PC-3 (cell line): ENCODE data around the gene KRABD2.

Experiments
- ATAC-seq: fragments of 200-7000 bp; cut with Tn5 transposase; 2 replicates; pipeline ENCODE4 v1.9.1; 2020; ENCODE audit warnings: mild to moderate bottlenecking, moderate library complexity
- BruUV-seq: library from RNA; stranded (reverse); fragments of 400-500 nt; replicated peaks from 2 replicates; lab custom pipeline; 2021; lab: Mats Ljungman, UMichigan
- CTCF ChIA-PET: fragments of 300-600 bp; sonication (Branson Sonifier 250); formaldehyde crosslinking; loops from one replicate; lab custom pipeline; 2022; ENCODE audit warnings: antibody characterized with exemption; lab: Charles Lee
- POLR2A ChIA-PET: fragments of 300-600 bp; sonication (Branson Sonifier 250); formaldehyde crosslinking; loops from one replicate; lab custom pipeline; 2022; ENCODE audit warnings: antibody characterized with exemption; ENCODE audit not compliant: unreplicated experiment; lab: Charles Lee
- DNase-seq: peaks from one replicate; pipeline ENCODE4 v3.0.0-alpha.2; 2015
- H2AFZ ChIP-seq: fragments of 300-600 bp; sonication (generic); 2 replicates; pipeline ENCODE4 v1.6.0; 2016; ENCODE audit warnings: antibody characterized with exemption, low read length
- H3F3A ChIP-seq: fragments of 300-600 bp; sonication (generic); one replicate; pipeline ENCODE4 v1.6.0; 2017; ENCODE audit warnings: antibody characterized with exemption, low read length, control low read depth, mild to moderate bottlenecking; ENCODE audit not compliant: unreplicated experiment
- H3K27ac ChIP-seq: fragments of 300-600 bp; sonication (generic); 2 replicates; pipeline ENCODE4 v1.5.1; 2016; ENCODE audit warnings: mild to moderate bottlenecking, low read length
- H3K27me3 ChIP-seq: fragments of 300-600 bp; sonication (generic); 2 replicates; pipeline ENCODE4 v1.6.1; 2016; ENCODE audit warnings: low read length, mixed read lengths
- H3K36me3 ChIP-seq: fragments of 300-600 bp; sonication (generic); 2 replicates; pipeline ENCODE4 v1.6.1; 2016; ENCODE audit warnings: low read depth, mixed run types, low read length, mixed read lengths
- H3K4me1 ChIP-seq: fragments of 300-600 bp; sonication (generic); 2 replicates; pipeline ENCODE4 v1.5.1; 2016; ENCODE audit warnings: low read length; ENCODE audit not compliant: insufficient read depth
- H3K4me2 ChIP-seq: fragments of 300-600 bp; sonication (generic); 2 replicates; pipeline ENCODE4 v1.6.0; 2016; ENCODE audit warnings: low read length
- H3K4me3 ChIP-seq: fragments of 300-600 bp; sonication (generic); 2 replicates; pipeline ENCODE4 v1.5.1; 2016; ENCODE audit warnings: mild to moderate bottlenecking, low read length, mixed read lengths
- H3K79me2 ChIP-seq: fragments of 300-600 bp; sonication (generic); 2 replicates; pipeline ENCODE4 v1.6.1; 2017; ENCODE audit warnings: low read length, mixed read lengths
- H3K9ac ChIP-seq: fragments of 300-600 bp; sonication (generic); 2 replicates; pipeline ENCODE4 v1.6.0; 2016; ENCODE audit warnings: mild to moderate bottlenecking, low read length
- H3K9me2 ChIP-seq: fragments of 300-600 bp; sonication (generic); replicated peaks from 2 replicates; pipeline ENCODE4 v1.6.1; 2016; ENCODE audit warnings: mixed run types, low read length, mixed read lengths
- H3K9me3 ChIP-seq: fragments of 300-600 bp; sonication (generic); 2 replicates; pipeline ENCODE4 v1.6.1; 2016; ENCODE audit warnings: low read length, mixed read lengths
- H4K20me1 ChIP-seq: fragments of 300-600 bp; sonication (generic); 2 replicates; pipeline ENCODE4 v1.6.1; 2016; ENCODE audit warnings: low read length, mixed read lengths
- CTCF ChIP-seq: fragments of 300-600 bp; sonication (generic); conservative IDR thresholded peaks from 2 replicates; pipeline ENCODE4 v1.5.1; 2017; ENCODE audit warnings: antibody characterized with exemption, low read depth, mild to moderate bottlenecking, low read length
- EZH2 ChIP-seq: fragments of 300-600 bp; sonication (generic); IDR thresholded peaks from one replicate; pipeline ENCODE4 v1.6.1; 2017; ENCODE audit warnings: antibody characterized with exemption, mild to moderate bottlenecking, low read length; ENCODE audit not compliant: unreplicated experiment
- EZH2phosphoT487 ChIP-seq: fragments of 300-600 bp; sonication (generic); IDR thresholded peaks from 2 replicates; pipeline ENCODE4 v1.6.1; 2018; ENCODE audit warnings: mild to moderate bottlenecking, antibody characterized with exemption, low read length, borderline replicate concordance
- intact Hi-C: fragments of 100-400 bp; cut with micrococcal nuclease; formaldehyde crosslinking; loops from 2 replicates; pipeline ENCODE4 v1.9.0; 2023

KRABD2 gene

GRCh38 chr17:8420041-8420934, 43.8 kb upstream of the KRABD2 start:
- intact Hi-C loops = no loop called here
- Histone ChIP-seq H3K36me3 (no peaks in the 10 kb centered on the region), H3K4me1 (0 out of 2 replicates have a peak, but pooled peaks cover 5% of the 10 kb centered on the region), H2AFZ (no peak overlapping the region), H3K9me3 (no peaks in the 10 kb centered on the region), H3K4me2 (no peak overlapping the region), H3F3A (no peaks in the 10 kb centered on the region), H3K27me3 (no peaks in the 10 kb centered on the region), H3K79me2 (no peaks in the 10 kb centered on the region), H3K27ac (no peak overlapping the region), H3K9ac (no peak overlapping the region), H4K20me1 (no peaks in the 10 kb centered on the region), H3K9me2 (no peaks in the 10 kb centered on the region), H3K4me3 (no peak overlapping the region)
- ChIA-PET CTCF (interaction anchor here (1.4 kb wide), 1 partner anchor 10 kb away, joined by 4 read pairs; no protein-coding TSS in a partner anchor), POLR2A (interaction anchor here (0.6 kb wide), 1 partner anchor 40 kb away, joined by 3 read pairs; no protein-coding TSS in a partner anchor)
- BruUV-seq = no TSS peak
- peak; percentile 18; the same call in 1 of the 2 replicates for ATAC-seq
- DNase-seq = peak; percentile 16
- TF ChIP-seq EZH2phosphoT487 (no peak), EZH2 (no peak), CTCF (no peak)

- H3K4me3 ChIP-seq = no peak overlapping the region
- H3K9me2 ChIP-seq = no peaks in the 10 kb centered on the region
- TF ChIP-seq CTCF (no peak), EZH2phosphoT487 (no peak), EZH2 (no peak)
- DNase-seq (no peak), ATAC-seq (no peak)
- H3K4me1 ChIP-seq = no peaks in the 10 kb centered on the region
- no peak overlapping the region for H3K4me2 ChIP-seq
- H3K79me2 ChIP-seq = no peaks in the 10 kb centered on the region
- H3K9ac ChIP-seq = no peak overlapping the region
- H2AFZ ChIP-seq = no peak overlapping the region
- no peaks in the 10 kb centered on the region for H3K27me3 ChIP-seq
- POLR2A ChIA-PET = no interaction called here
- CTCF ChIA-PET = interaction anchor here (1.4 kb wide), 1 partner anchor 9 kb away, joined by 4 read pairs; no protein-coding TSS in a partner anchor
- H3F3A ChIP-seq = no peaks in the 10 kb centered on the region
- no peak overlapping the region for H3K27ac ChIP-seq
- H3K36me3 ChIP-seq = no peaks in the 10 kb centered on the region
- no peaks in the 10 kb centered on the region for H3K9me3 ChIP-seq
- H4K20me1 ChIP-seq = no peaks in the 10 kb centered on the region
- BruUV-seq = no TSS peak
- intact Hi-C loops = no loop called here
These were observed 42.8 kb upstream of the KRABD2 start for GRCh38 chr17:8419305-8419704.

GRCh38 chr17:8418471-8418870, 42.0 kb upstream of the KRABD2 start:
- POLR2A ChIA-PET = no interaction called here
- Histone ChIP-seq H3K9me2 (no peaks in the 10 kb centered on the region), H3K4me2 (no peak overlapping the region), H2AFZ (no peak overlapping the region), H3K27ac (no peak overlapping the region), H3K9ac (no peak overlapping the region), H3F3A (no peaks in the 10 kb centered on the region), H3K36me3 (no peaks in the 10 kb centered on the region), H4K20me1 (no peaks in the 10 kb centered on the region), H3K4me3 (no peak overlapping the region), H3K79me2 (no peaks in the 10 kb centered on the region), H3K9me3 (no peaks in the 10 kb centered on the region), H3K27me3 (no peaks in the 10 kb centered on the region), H3K4me1 (no peaks in the 10 kb centered on the region)
- no peak for TF ChIP-seq EZH2
- no peak for TF ChIP-seq EZH2phosphoT487
- no peak for TF ChIP-seq CTCF
- intact Hi-C loops = no loop called here
- no peak for ATAC-seq
- DNase-seq = no peak
- BruUV-seq = no TSS peak
- CTCF ChIA-PET = no interaction called here
